C4-2B (cell line): ENCODE results near the gene SPG7.

ENCODE experiments used
- ZFX ChIP-seq: fragments of 450-650 bp; IDR thresholded peaks from 2 replicates; pipeline ENCODE4 v1.6.1; 2017
- TF ChIP-seq, protein P1 (sequence below): fragments of 450-650 bp; conservative IDR thresholded peaks from 2 replicates; pipeline ENCODE4 v1.5.1; 2017; ENCODE audit warnings: mild to moderate bottlenecking

- TF ChIP-seq, protein P1, sequence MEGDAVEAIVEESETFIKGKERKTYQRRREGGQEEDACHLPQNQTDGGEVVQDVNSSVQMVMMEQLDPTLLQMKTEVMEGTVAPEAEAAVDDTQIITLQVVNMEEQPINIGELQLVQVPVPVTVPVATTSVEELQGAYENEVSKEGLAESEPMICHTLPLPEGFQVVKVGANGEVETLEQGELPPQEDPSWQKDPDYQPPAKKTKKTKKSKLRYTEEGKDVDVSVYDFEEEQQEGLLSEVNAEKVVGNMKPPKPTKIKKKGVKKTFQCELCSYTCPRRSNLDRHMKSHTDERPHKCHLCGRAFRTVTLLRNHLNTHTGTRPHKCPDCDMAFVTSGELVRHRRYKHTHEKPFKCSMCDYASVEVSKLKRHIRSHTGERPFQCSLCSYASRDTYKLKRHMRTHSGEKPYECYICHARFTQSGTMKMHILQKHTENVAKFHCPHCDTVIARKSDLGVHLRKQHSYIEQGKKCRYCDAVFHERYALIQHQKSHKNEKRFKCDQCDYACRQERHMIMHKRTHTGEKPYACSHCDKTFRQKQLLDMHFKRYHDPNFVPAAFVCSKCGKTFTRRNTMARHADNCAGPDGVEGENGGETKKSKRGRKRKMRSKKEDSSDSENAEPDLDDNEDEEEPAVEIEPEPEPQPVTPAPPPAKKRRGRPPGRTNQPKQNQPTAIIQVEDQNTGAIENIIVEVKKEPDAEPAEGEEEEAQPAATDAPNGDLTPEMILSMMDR, result no peak
- no peak for TF ChIP-seq ZFX
These were observed 9.4 kb upstream of the SPG7 start for GRCh38 chr16:89498839-89499238.
